NCI-H2196 treated with DMSO at 0.1 percent for 48 hours (cell line): ENCODE data around the gene CYP26B1.

Source experiments
- DNase-seq: peaks from one replicate; lab custom pipeline; 2025; ENCODE audit not compliant: unreplicated experiment; lab: John Stamatoyannopoulos, UW

CYP26B1 gene

GRCh38 chr2:72130659-72131360, 16.9 kb downstream of the CYP26B1 start:
- no peak for DNase-seq

- DNase-seq = no peak
Observed at GRCh38 chr2:72129681-72130340, 17.9 kb downstream of the CYP26B1 start.

GRCh38 chr2:72128843-72129227, 18.8 kb downstream of the CYP26B1 start:
- no peak for DNase-seq

GRCh38 chr2:72128059-72128842, 19.4 kb downstream of the CYP26B1 start:
- DNase-seq = no peak

- DNase-seq = no peak
Observed at GRCh38 chr2:72127401-72128058, 20.1 kb downstream of the CYP26B1 start.

GRCh38 chr2:72126186-72127100, 21.2 kb downstream of the CYP26B1 start:
- DNase-seq = no peak

- no peak for DNase-seq
Observed at GRCh38 chr2:72124376-72124775, 23.3 kb downstream of the CYP26B1 start.

- DNase-seq = no peak
Observed at GRCh38 chr2:72121153-72121552, 26.5 kb downstream of the CYP26B1 start.

- DNase-seq = no peak
Observed at GRCh38 chr2:72118951-72119350, 28.7 kb downstream of the CYP26B1 start.

GRCh38 chr2:72118386-72118785, 29.3 kb downstream of the CYP26B1 start:
- DNase-seq = no peak

- no peak for DNase-seq
Observed at GRCh38 chr2:72117718-72118117, 29.9 kb downstream of the CYP26B1 start.

- DNase-seq = no peak
Observed at GRCh38 chr2:72117029-72117428, 30.6 kb downstream of the CYP26B1 start.

GRCh38 chr2:72116081-72116533, 31.6 kb downstream of the CYP26B1 start:
- no peak for DNase-seq

GRCh38 chr2:72115110-72116080, 32.3 kb downstream of the CYP26B1 start:
- no peak for DNase-seq

GRCh38 chr2:72114693-72115051, 33.0 kb downstream of the CYP26B1 start:
- DNase-seq = no peak

GRCh38 chr2:72113847-72114692, 33.6 kb downstream of the CYP26B1 start:
- no peak for DNase-seq

GRCh38 chr2:72112981-72113846, 34.4 kb downstream of the CYP26B1 start:
- no peak for DNase-seq
